D721Med (cell line): ENCODE data around the gene IER5.
A peak's percentile ranks its signal among the peaks of the same experiment; 100 is the strongest.

Source experiments
- DNase-seq: peaks from one replicate; pipeline ENCODE4 v3.0.0; 2011; ENCODE audit warnings: low spot score; ENCODE audit not compliant: insufficient read length
- FAIRE-seq: peaks from 2 replicates; lab custom pipeline; 2011; peaks lifted over from hg19 to GRCh38; lab: Jason Lieb, UNC
- CTCF ChIP-seq: IDR thresholded peaks from 2 replicates; pipeline ENCODE4 v1.5.1; 2012; ENCODE audit warnings: mild to moderate bottlenecking, control low read depth; ENCODE audit not compliant: insufficient read depth; ENCODE audit errors: missing control alignments

IER5 gene

GRCh38 chr1:181062836-181063428 lies 25.6 kb upstream of the IER5 start:
- no peak for DNase-seq
- no peak for TF ChIP-seq CTCF
- no peak for FAIRE-seq

DNA sequence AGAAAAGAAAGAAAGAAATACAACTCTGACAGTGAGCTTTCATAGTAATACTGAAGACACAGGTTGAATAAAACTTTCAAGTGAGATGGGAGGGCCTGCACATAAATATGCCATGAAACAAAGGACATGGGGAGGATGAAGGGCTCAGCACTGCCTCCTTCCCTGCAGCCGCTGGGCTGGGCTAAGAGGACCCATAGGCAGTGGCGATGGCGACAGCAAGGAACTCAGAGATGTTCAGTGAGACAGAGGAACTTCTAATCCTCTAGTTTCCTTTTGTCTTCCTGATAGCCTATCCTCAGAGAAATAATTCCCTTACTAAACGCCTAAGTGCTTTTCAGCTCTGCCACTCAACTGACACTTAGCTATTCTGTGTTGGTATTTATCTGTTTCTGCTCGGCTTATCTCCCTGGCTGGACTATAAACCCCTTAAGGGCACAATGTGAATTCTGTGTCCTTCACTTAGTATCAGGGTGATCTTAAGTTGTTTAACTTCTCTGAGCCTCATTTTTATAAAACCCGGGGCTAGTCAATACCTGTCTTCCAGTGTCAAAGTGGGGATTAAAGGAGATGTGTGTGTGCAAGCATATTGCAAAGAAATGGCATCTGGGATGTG lies 24.4 kb upstream of the IER5 start:
- DNase-seq (no peak), FAIRE-seq (no peak)
- TF ChIP-seq CTCF, result no peak

DNA sequence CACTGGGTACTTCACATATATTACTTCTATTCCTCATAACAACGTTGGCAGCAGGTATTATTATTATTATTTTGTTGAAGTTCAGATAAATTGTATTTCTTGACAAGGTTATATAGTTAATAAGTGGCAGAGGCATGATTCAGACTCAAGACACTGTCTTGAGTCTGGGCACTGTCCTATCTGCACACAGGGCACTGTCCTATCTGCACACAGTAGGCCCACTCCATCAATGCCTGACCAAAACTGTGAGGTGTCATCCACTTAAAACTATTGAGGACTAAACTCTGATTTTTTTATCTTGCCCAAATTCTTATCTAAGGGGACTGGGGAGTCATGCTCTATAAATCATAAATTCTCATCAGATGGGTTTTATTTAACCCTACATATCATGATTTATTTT lies 23.8 kb upstream of the IER5 start:
- no peak for TF ChIP-seq CTCF
- FAIRE-seq, result no peak
- DNase-seq, result no peak

- no peak for TF ChIP-seq CTCF
- DNase-seq (no peak), FAIRE-seq (no peak)
Observed at GRCh38 chr1:181073638-181074037, 14.9 kb upstream of the IER5 start.

DNA sequence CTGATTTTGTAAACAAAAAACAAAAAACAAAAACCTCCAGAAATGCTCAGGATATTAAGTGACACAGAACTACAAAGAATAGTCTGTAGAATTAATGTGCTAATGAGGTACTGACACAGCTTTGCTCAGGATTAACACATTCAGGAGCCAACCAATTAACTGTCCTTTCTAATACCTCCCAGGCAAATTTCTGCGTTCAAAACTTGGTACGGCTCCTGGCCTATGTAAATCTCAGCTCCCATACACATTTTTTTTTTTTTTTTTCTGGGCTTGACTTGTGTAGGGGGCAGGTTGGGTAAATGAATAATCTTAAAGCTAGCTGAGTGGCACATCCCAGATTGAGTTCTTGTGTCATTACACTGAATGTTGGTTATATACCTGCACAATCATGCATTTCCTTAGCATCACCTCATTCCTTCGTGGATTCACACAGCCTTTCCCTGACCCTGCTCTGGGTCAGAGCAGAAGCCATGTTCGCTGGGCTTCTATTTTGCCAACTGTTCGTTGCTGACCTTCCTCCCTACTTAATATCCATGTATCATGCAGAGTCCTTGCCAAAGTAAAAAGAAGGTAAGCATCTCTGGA lies 12.6 kb upstream of the IER5 start:
- FAIRE-seq (peak; percentile 69), DNase-seq (peak; percentile 83)
- no peak for TF ChIP-seq CTCF

- DNase-seq (no peak), FAIRE-seq (no peak)
- no peak for TF ChIP-seq CTCF
Observed at GRCh38 chr1:181076852-181077251, 11.6 kb upstream of the IER5 start.
